H1 (cell line): ENCODE measurements around the gene SMIM31. TPM values are rescaled to one million over a fixed set of nuclear protein-coding genes. Genes with fewer than 3 reads are reported as not detected.
A peak's percentile ranks its signal among the peaks of the same experiment; 100 is the strongest.

Experiments used
- CTCF ChIA-PET: fragments of 300-600 bp; sonication (Branson Sonifier 250); formaldehyde crosslinking; loops from one replicate; lab custom pipeline; 2021; ENCODE audit not compliant: partially characterized antibody; lab: Charles Lee
- POLR2A ChIA-PET: fragments of 300-600 bp; sonication (Branson Sonifier 250); formaldehyde crosslinking; loops from one replicate; lab custom pipeline; 2021; ENCODE audit warnings: inconsistent platforms; ENCODE audit not compliant: partially characterized antibody; lab: Charles Lee
- DNase-seq, 2 experiments: peaks; one replicate each; pipeline versions ENCODE4 v3.0.0 to v3.0.0-alpha.2; 2010 to 2022; ENCODE audit warnings: low spot score in 2 of 2, low read depth in 1 of 2, mixed read lengths in 1 of 2
- FAIRE-seq: peaks from 2 replicates; lab custom pipeline; 2011; peaks lifted over from hg19 to GRCh38; lab: Jason Lieb, UNC
- H2AFZ ChIP-seq: 2 replicates; pipeline ENCODE4 v1.8.1; 2012; ENCODE audit warnings: low read length, inconsistent platforms
- H2AK5ac ChIP-seq: 2 replicates; pipeline ENCODE4 v1.6.1; 2013; ENCODE audit warnings: low read depth, low read length
- H2BK120ac ChIP-seq: replicated peaks from 2 replicates; pipeline ENCODE3; 2013; ENCODE audit warnings: low read depth, low read length, inconsistent platforms
- H2BK12ac ChIP-seq: 2 replicates; pipeline ENCODE4 v1.6.1; 2013; ENCODE audit warnings: low read depth, low read length
- H2BK15ac ChIP-seq: 2 replicates; pipeline ENCODE4 v1.6.1; 2013; ENCODE audit warnings: low read length
- H2BK20ac ChIP-seq: 2 replicates; pipeline ENCODE4 v1.6.1; 2013; ENCODE audit warnings: low read length
- H2BK5ac ChIP-seq: 2 replicates; pipeline ENCODE4 v1.6.1; 2013; ENCODE audit warnings: low read depth, low read length
- H3K14ac ChIP-seq: 2 replicates; pipeline ENCODE4 v1.6.1; 2013; ENCODE audit warnings: inconsistent platforms; ENCODE audit not compliant: insufficient read length
- H3K18ac ChIP-seq: 2 replicates; pipeline ENCODE4 v1.6.1; 2013; ENCODE audit warnings: low read length; ENCODE audit errors: extremely low read depth
- H3K23ac ChIP-seq: 2 replicates; pipeline ENCODE4 v1.6.1; 2013; ENCODE audit warnings: inconsistent platforms; ENCODE audit not compliant: insufficient read length
- H3K23me2 ChIP-seq: 2 replicates; pipeline ENCODE4 v1.6.1; 2013; ENCODE audit warnings: low read depth, low read length
- H3K27ac ChIP-seq: 2 replicates; pipeline ENCODE4 v1.6.1; 2011; ENCODE audit warnings: low read depth, low read length, inconsistent platforms
- H3K27me3 ChIP-seq, 4 experiments: replicated peaks in 1 of 4; 1 replicate in 1 of 4; 2 replicates in 3 of 4; pipeline versions ENCODE4 v1.6.1 to v1.8.1; 2011 to 2013; ENCODE audit warnings: low read length in 3 of 4, mild to moderate bottlenecking in 3 of 4, inconsistent platforms in 2 of 4, mixed read lengths in 2 of 4, moderate library complexity in 1 of 4; ENCODE audit not compliant: control insufficient read depth in 3 of 4, insufficient read depth in 3 of 4; ENCODE audit errors: extremely low read depth in 1 of 4
- H3K36me3 ChIP-seq, 4 experiments: 2 replicates each; pipeline versions ENCODE4 v1.6.1 to v1.8.1; 2011 to 2013; ENCODE audit warnings: mild to moderate bottlenecking in 4 of 4, low read length in 3 of 4, moderate library complexity in 2 of 4, control low read depth in 1 of 4, inconsistent platforms in 1 of 4; ENCODE audit not compliant: insufficient read depth in 4 of 4, control insufficient read depth in 2 of 4
- H3K4ac ChIP-seq: replicated peaks from 2 replicates; pipeline ENCODE3; 2013; ENCODE audit warnings: low read length, low read depth, mixed read lengths, inconsistent platforms; ENCODE audit not compliant: insufficient read length
- H3K4me1 ChIP-seq, 4 experiments: replicated peaks in 1 of 4; 1 replicate in 1 of 4; 2 replicates in 3 of 4; pipeline versions ENCODE4 v1.6.1 to v1.8.1; 2011 to 2013; ENCODE audit warnings: low read length in 3 of 4, inconsistent platforms in 2 of 4, mixed read lengths in 1 of 4; ENCODE audit not compliant: insufficient read depth in 4 of 4, control insufficient read depth in 3 of 4
- H3K4me2 ChIP-seq, 2 experiments: 2 replicates each; pipeline versions ENCODE4 v1.6.1 to v1.8.1; 2011 to 2013; ENCODE audit warnings: low read depth in 2 of 2, low read length in 2 of 2, control low read depth in 1 of 2, inconsistent platforms in 1 of 2, mild to moderate bottlenecking in 1 of 2; ENCODE audit not compliant: insufficient read depth in 1 of 2
- H3K4me3 ChIP-seq, 4 experiments: fragments of 200-600, 300-600 bp in 1 of 4; sonication (generic), shearing (Covaris generic), sonication (Bioruptor Twin) in 1 of 4; 2 replicates each; pipeline versions ENCODE4 v1.5.1 to v1.8.1; 2011 to 2016; ENCODE audit warnings: low read length in 4 of 4, low read depth in 3 of 4, control low read depth in 2 of 4, inconsistent platforms in 2 of 4, mild to moderate bottlenecking in 2 of 4, mixed read lengths in 1 of 4, moderate library complexity in 1 of 4; ENCODE audit not compliant: insufficient read depth in 2 of 4; ENCODE audit errors: extremely low read depth in 1 of 4
- H3K56ac ChIP-seq: replicated peaks from 2 replicates; pipeline ENCODE3; 2013; ENCODE audit warnings: low read depth, mild to moderate bottlenecking, mixed read lengths, low read length, inconsistent platforms; ENCODE audit not compliant: insufficient read length
- H3K79me1 ChIP-seq: 2 replicates; pipeline ENCODE4 v1.6.1; 2013; ENCODE audit warnings: low read depth, low read length, control low read depth
- H3K79me2 ChIP-seq, 2 experiments: 2 replicates each; pipeline versions ENCODE4 v1.6.1 to v1.8.1; 2012 to 2013; ENCODE audit warnings: low read length in 2 of 2, mild to moderate bottlenecking in 2 of 2, inconsistent platforms in 1 of 2; ENCODE audit not compliant: insufficient read depth in 2 of 2, control insufficient read depth in 1 of 2
- H3K9ac ChIP-seq, 4 experiments: replicated peaks in 1 of 4; 1 replicate in 1 of 4; 2 replicates in 3 of 4; pipeline versions ENCODE4 v1.6.1 to v1.8.1; 2011 to 2013; ENCODE audit warnings: low read depth in 3 of 4, low read length in 3 of 4, control low read depth in 2 of 4, mild to moderate bottlenecking in 2 of 4, moderate library complexity in 2 of 4, inconsistent platforms in 1 of 4; ENCODE audit errors: extremely low read depth in 1 of 4
- H3K9me3 ChIP-seq, 2 experiments: 2 replicates each; pipeline versions ENCODE4 v1.6.1 to v1.8.1; 2012 to 2013; ENCODE audit warnings: mild to moderate bottlenecking in 2 of 2, moderate library complexity in 2 of 2, control low read depth in 1 of 2, inconsistent platforms in 1 of 2, low read depth in 1 of 2, low read length in 1 of 2, mixed read lengths in 1 of 2; ENCODE audit not compliant: insufficient read depth in 2 of 2
- H4K20me1 ChIP-seq, 2 experiments: replicated peaks in 1 of 2; 2 replicates each; pipeline versions ENCODE3 to v1.8.1; 2011 to 2013; ENCODE audit warnings: inconsistent platforms in 2 of 2, low read length in 2 of 2, mild to moderate bottlenecking in 1 of 2; ENCODE audit not compliant: insufficient read depth in 2 of 2, control insufficient read depth in 1 of 2
- H4K5ac ChIP-seq: 2 replicates; pipeline ENCODE4 v1.6.1; 2013; ENCODE audit warnings: low read length, low read depth, mixed read lengths, inconsistent platforms; ENCODE audit not compliant: insufficient read length
- H4K8ac ChIP-seq: 2 replicates; pipeline ENCODE4 v1.8.0; 2013; ENCODE audit warnings: mild to moderate bottlenecking, moderate library complexity, low read length, inconsistent platforms; ENCODE audit not compliant: insufficient read depth; ENCODE audit errors: extremely low read depth
- H4K91ac ChIP-seq: replicated peaks from 2 replicates; pipeline ENCODE3; 2013; ENCODE audit warnings: low read length, mixed read lengths, inconsistent platforms; ENCODE audit not compliant: insufficient read length
- POLR2AphosphoS5 ChIP-seq: IDR thresholded peaks from 2 replicates; pipeline ENCODE4 v1.6.1; 2011; ENCODE audit warnings: low read depth, low read length
- WGBS, 2 experiments: shearing (Covaris generic) in 1 of 2; methylation state at CpG; one replicate each; pipeline versions ENCODE4 v1.1.6 to v1.1.7; 2013 to 2015; ENCODE audit warnings: low lambda C conversion rate in 2 of 2, mixed read lengths in 2 of 2, inconsistent platforms in 1 of 2, low coverage in 1 of 2, missing lambda C conversion rate in 1 of 2; ENCODE audit not compliant: insufficient replicate concordance in 2 of 2, insufficient coverage in 1 of 2, insufficient read length in 1 of 2; ENCODE audit errors: extremely low coverage in 1 of 2, missing lambda C conversion rate in 1 of 2; 5-methylcytosine and 5-hydroxymethylcytosine counted together
- polyA plus RNA-seq, 7 experiments: library from polyadenylated mRNA; depleted of rRNA in 3 of 7; stranded (reverse) in 5 of 7; unstranded in 2 of 7; fragments of >200 nt in 5 of 7; fragments of 200-250 nt in 2 of 7; gene quantifications; 1 replicate in 5 of 7; 2 replicates in 1 of 7; 4 replicates in 1 of 7; pipeline versions ENCODE4 v1.2.1 to v1.2.3, GENCODE V29; 2011 to 2013; ENCODE audit warnings: missing spikeins in 2 of 7, mixed read lengths in 2 of 7
- total RNA-seq: library from RNA; stranded (reverse); fragmentation: NEBNext Ultra II Directional; extraction: Animal tissue kit (Norgen Biotek cat#: 25700); gene quantifications from 2 replicates; pipeline ENCODE4 v1.2.1, GENCODE V29; 2021

SMIM31 gene
- total and polyA plus RNA-seq, 2 of the 8 experiments (the other 6 are each of a cell fraction or from before 2014, with no cell fraction given): not detected

- peak overlapping the region in 1 of 4 experiments; percentile 20; a peak in 1 of 8 replicates for H3K4me3 ChIP-seq
- H3K4me2 ChIP-seq: peak overlapping the region; percentile 31 to 35; a peak in 2 of 4 replicates
- FAIRE-seq: peak; percentile 68
- CTCF ChIA-PET: interaction anchor here (0.6 to 1.3 kb wide), 4 partner anchors 9 to 293 kb away, joined by 3 read pairs; no protein-coding TSS in a partner anchor
- DNase-seq: no peak
- H3K23me2 ChIP-seq: no peaks in the 10 kb centered on the region; the same call in 1 of the 2 replicates
- no peak overlapping the region for H2BK15ac ChIP-seq
- no peaks in the 10 kb centered on the region for H4K20me1 ChIP-seq
- H2BK12ac ChIP-seq: no peak overlapping the region
- no peaks in the 10 kb centered on the region for H3K79me1 ChIP-seq
- H3K9me3 ChIP-seq: no peaks in the 10 kb centered on the region
- H3K9ac ChIP-seq: no peak overlapping the region
- H3K27ac ChIP-seq: no peak overlapping the region
- H4K8ac ChIP-seq: no peak overlapping the region
- no peak overlapping the region for H3K14ac ChIP-seq
- H3K4ac ChIP-seq: no peak overlapping the region
- H4K5ac ChIP-seq: no peak overlapping the region
- H3K56ac ChIP-seq: no peak overlapping the region
- H3K79me2 ChIP-seq: no peaks in the 10 kb centered on the region
- WGBS, 2 experiments: 47% methylated on average over 4 of the region's 4 CpGs; no CpG with 5 or more reads in 1 of the 2 experiments
- no peak overlapping the region for H2AK5ac ChIP-seq
- no peak overlapping the region for H3K18ac ChIP-seq
- no peak overlapping the region for H2BK5ac ChIP-seq
- no peaks in the 10 kb centered on the region for H3K27me3 ChIP-seq
- no peak overlapping the region for H3K23ac ChIP-seq
- no peaks in the 10 kb centered on the region for H3K36me3 ChIP-seq
- H2BK20ac ChIP-seq: no peak overlapping the region
- H3K4me1 ChIP-seq: peaks cover 0 to 15% (median 3%) of the 10 kb centered on the region in 4 experiments; a peak in 5 of 7 replicates
- POLR2A ChIA-PET: no interaction called here
- H4K91ac ChIP-seq: no peak overlapping the region
- no peak overlapping the region for H2BK120ac ChIP-seq
- no peak overlapping the region for H2AFZ ChIP-seq
- TF ChIP-seq POLR2AphosphoS5: no peak
These were observed 67.8 kb downstream of the SMIM31 start for GRCh38 chr4:164821711-164822110.
